EL (cell line): ENCODE measurements around the gene NMRAL1.

Experiments used
- DNase-seq: peaks from one replicate; pipeline ENCODE4 v3.0.0-alpha.2; 2016

The NMRAL1 gene

GRCh38 chr16:4463522-4464163, 10.8 kb downstream of the NMRAL1 start:
- no peak for DNase-seq

- DNase-seq = no peak
Observed at GRCh38 chr16:4461250-4462085, 13.0 kb downstream of the NMRAL1 start.

GRCh38 chr16:4460936-4461249, 13.5 kb downstream of the NMRAL1 start:
- DNase-seq = no peak

GRCh38 chr16:4455951-4456350, 18.5 kb downstream of the NMRAL1 start:
- DNase-seq = no peak

- no peak for DNase-seq
Observed at GRCh38 chr16:4455081-4455480, 19.3 kb downstream of the NMRAL1 start.

- DNase-seq = no peak
Observed at GRCh38 chr16:4454623-4455022, 19.8 kb downstream of the NMRAL1 start.

- no peak for DNase-seq
Observed at GRCh38 chr16:4452674-4453073, 21.8 kb downstream of the NMRAL1 start.

- no peak for DNase-seq
Observed at GRCh38 chr16:4450931-4451519, 23.4 kb downstream of the NMRAL1 start.

- no peak for DNase-seq
Observed at GRCh38 chr16:4450430-4450829, 24.0 kb downstream of the NMRAL1 start.

- DNase-seq = no peak
Observed at GRCh38 chr16:4443986-4444385, 30.4 kb downstream of the NMRAL1 start.

- DNase-seq = no peak
Observed at GRCh38 chr16:4443271-4443670, 31.2 kb downstream of the NMRAL1 start.

- DNase-seq = no peak
Observed at GRCh38 chr16:4442371-4442770, 32.1 kb downstream of the NMRAL1 start.

- DNase-seq = no peak
Observed at GRCh38 chr16:4437366-4437765, 37.1 kb downstream of the NMRAL1 start.

- no peak for DNase-seq
Observed at GRCh38 chr16:4435337-4436067, 38.9 kb downstream of the NMRAL1 start.

GRCh38 chr16:4433914-4434787, 40.3 kb downstream of the NMRAL1 start:
- DNase-seq = no peak

GRCh38 chr16:4433228-4433627, 41.2 kb downstream of the NMRAL1 start:
- DNase-seq = no peak

- DNase-seq = no peak
Observed at GRCh38 chr16:4431023-4431422, 43.4 kb downstream of the NMRAL1 start.

- DNase-seq = no peak
Observed at GRCh38 chr16:4428500-4428899, 45.9 kb downstream of the NMRAL1 start.

GRCh38 chr16:4426722-4427372, 47.6 kb downstream of the NMRAL1 start:
- no peak for DNase-seq

GRCh38 chr16:4426021-4426684, 48.3 kb downstream of the NMRAL1 start:
- DNase-seq = peak; percentile 28

GRCh38 chr16:4425378-4426020, 48.9 kb downstream of the NMRAL1 start, which contains the start of gene DNAJA3:
Gene DNAJA3 (plus strand): TSS chr16:4425868. CDS start chr16:4425882, 14 bp downstream.
- peak; percentile 93 for DNase-seq
